Natural killer cell treated with Interleukin-12 subunit alpha and Interleukin-12 subunit beta and Interleukin-15 and Interleukin-18, amount 100 ng/mL, for 72 hours (primary cell): ENCODE data around the gene RMDN2. TPM values are rescaled to one million over a fixed set of nuclear protein-coding genes. Genes with fewer than 3 reads are reported as not detected.

Experiments used
- ATAC-seq, 2 donors: fragments of 150-1000 bp; cut with Tn5 transposase in 1 of 2; sonication (Bioruptor Pico), chemical (Tn5 transposase) in 1 of 2; 2 replicates each; pipeline ENCODE4 v1.10.0; 2021
- DNase-seq: peaks from one replicate; pipeline ENCODE4 v3.0.0; 2022; ENCODE audit warnings: low spot score
- H3K27ac Mint-ChIP-seq, 2 donors: 1 replicate in 1 of 2; 2 replicates in 1 of 2; pipeline ENCODE4 v1.8.0; 2022; ENCODE audit warnings: mixed read lengths in 2 of 2, mild to moderate bottlenecking in 1 of 2, moderate library complexity in 1 of 2
- H3K27me3 Mint-ChIP-seq, 2 donors: 1 replicate in 1 of 2; 2 replicates in 1 of 2; pipeline ENCODE4 v1.8.0; 2022; ENCODE audit warnings: mixed read lengths in 2 of 2
- H3K36me3 Mint-ChIP-seq: one replicate; pipeline ENCODE4 v1.8.0; 2022; ENCODE audit warnings: mixed read lengths
- H3K4me1 Mint-ChIP-seq, 2 donors: 1 replicate in 1 of 2; 2 replicates in 1 of 2; pipeline ENCODE4 v1.8.0; 2022; ENCODE audit warnings: low read depth in 2 of 2, mixed read lengths in 2 of 2, mild to moderate bottlenecking in 1 of 2
- H3K4me3 Mint-ChIP-seq: one replicate; pipeline ENCODE4 v1.8.0; 2022; ENCODE audit warnings: mixed read lengths
- H3K9me3 Mint-ChIP-seq: 2 replicates; pipeline ENCODE4 v1.8.0; 2022; ENCODE audit warnings: mixed read lengths
- total RNA-seq, 2 donors: library from RNA; stranded (reverse); gene quantifications; one replicate each; pipeline ENCODE4 v1.2.3, GENCODE V29; 2022

Gene RMDN2
- total RNA-seq, 2 donors from 2014 or later = 3.2 to 5.5 TPM

- ATAC-seq = no peak
- no peaks in the 10 kb centered on the region for H3K36me3 Mint-ChIP-seq
- no peak for DNase-seq
- peaks cover 4 to 6% of the 10 kb centered on the region in 2 donors for H3K27me3 Mint-ChIP-seq
- H3K27ac Mint-ChIP-seq = no peak overlapping the region
- no peaks in the 10 kb centered on the region for H3K9me3 Mint-ChIP-seq
- H3K4me1 Mint-ChIP-seq = peaks cover 10 to 14% of the 10 kb centered on the region in 2 donors
- H3K4me3 Mint-ChIP-seq = no peak overlapping the region
Measured at GRCh38 chr2:37973615-37974353, 48.7 kb downstream of the RMDN2 start.

- peak overlapping the region in 1 of 2 donors; percentile 67 for H3K27ac Mint-ChIP-seq
- ATAC-seq (peak; percentile 61 to 68), DNase-seq (no peak)
- peaks cover 0 to 4% of the 10 kb centered on the region in 2 donors for H3K27me3 Mint-ChIP-seq
- peak overlapping the region; percentile 61 for H3K4me3 Mint-ChIP-seq
- H3K9me3 Mint-ChIP-seq = no peaks in the 10 kb centered on the region
- no peaks in the 10 kb centered on the region for H3K36me3 Mint-ChIP-seq
- peaks cover 10% of the 10 kb centered on the region in 2 donors for H3K4me1 Mint-ChIP-seq
Measured at GRCh38 chr2:37975808-37976207, 50.7 kb downstream of the RMDN2 start.

GRCh38 chr2:37976411-37976810, 51.3 kb downstream of the RMDN2 start:
- no peaks in the 10 kb centered on the region for H3K9me3 Mint-ChIP-seq
- H3K36me3 Mint-ChIP-seq = no peaks in the 10 kb centered on the region
- H3K27me3 Mint-ChIP-seq = peaks cover 0 to 4% of the 10 kb centered on the region in 2 donors
- DNase-seq = no peak
- H3K27ac Mint-ChIP-seq = peak overlapping the region in 1 of 2 donors; percentile 67
- no peak for ATAC-seq
- peaks cover 10% of the 10 kb centered on the region in 2 donors for H3K4me1 Mint-ChIP-seq
- H3K4me3 Mint-ChIP-seq = peak overlapping the region; percentile 61

GRCh38 chr2:37982147-37982582, 57.1 kb downstream of the RMDN2 start:
- ATAC-seq (no peak), DNase-seq (peak; percentile 69)
- no peaks in the 10 kb centered on the region for H3K9me3 Mint-ChIP-seq
- no peak overlapping the region for H3K27ac Mint-ChIP-seq
- no peaks in the 10 kb centered on the region for H3K27me3 Mint-ChIP-seq
- H3K4me3 Mint-ChIP-seq = no peak overlapping the region
- H3K4me1 Mint-ChIP-seq = peaks cover 11 to 15% of the 10 kb centered on the region in 2 donors
- no peaks in the 10 kb centered on the region for H3K36me3 Mint-ChIP-seq

- Mint-ChIP-seq H3K9me3 (no peaks in the 10 kb centered on the region), H3K36me3 (no peaks in the 10 kb centered on the region), H3K27ac (no peak overlapping the region)
Measured at GRCh38 chr2:37982847-37983246, 57.8 kb downstream of the RMDN2 start.

GRCh38 chr2:37983719-37984118, 58.6 kb downstream of the RMDN2 start:
- Mint-ChIP-seq H3K27ac (no peak overlapping the region), H3K36me3 (no peaks in the 10 kb centered on the region), H3K9me3 (no peaks in the 10 kb centered on the region), H3K4me1 (peaks cover 11 to 15% of the 10 kb centered on the region in 2 donors), H3K4me3 (no peak overlapping the region), H3K27me3 (no peaks in the 10 kb centered on the region)
- no peak for DNase-seq
- no peak for ATAC-seq

More at GRCh38 chr2:37982847-37983246, 57.8 kb downstream of the RMDN2 start:
- H3K4me3 Mint-ChIP-seq = no peak overlapping the region
- ATAC-seq (no peak), DNase-seq (no peak)
- no peaks in the 10 kb centered on the region for H3K27me3 Mint-ChIP-seq
- H3K4me1 Mint-ChIP-seq = peaks cover 11 to 15% of the 10 kb centered on the region in 2 donors

GRCh38 chr2:37984176-37984575, 59.1 kb downstream of the RMDN2 start:
- H3K27me3 Mint-ChIP-seq = no peaks in the 10 kb centered on the region
- peaks cover 11 to 15% of the 10 kb centered on the region in 2 donors for H3K4me1 Mint-ChIP-seq
- H3K4me3 Mint-ChIP-seq = no peak overlapping the region
- ATAC-seq (no peak), DNase-seq (no peak)
- no peak overlapping the region for H3K27ac Mint-ChIP-seq
- H3K36me3 Mint-ChIP-seq = no peaks in the 10 kb centered on the region
- no peaks in the 10 kb centered on the region for H3K9me3 Mint-ChIP-seq

GRCh38 chr2:37984589-37984988, 59.5 kb downstream of the RMDN2 start:
- H3K4me1 Mint-ChIP-seq = peaks cover 11 to 15% of the 10 kb centered on the region in 2 donors
- no peaks in the 10 kb centered on the region for H3K36me3 Mint-ChIP-seq
- H3K27ac Mint-ChIP-seq = no peak overlapping the region
- no peak for DNase-seq
- no peaks in the 10 kb centered on the region for H3K9me3 Mint-ChIP-seq
- H3K27me3 Mint-ChIP-seq = no peaks in the 10 kb centered on the region
- ATAC-seq = no peak
- no peak overlapping the region for H3K4me3 Mint-ChIP-seq

GRCh38 chr2:37985333-37985732, 60.2 kb downstream of the RMDN2 start:
- ATAC-seq (peak; percentile 70 to 76), DNase-seq (no peak)
- no peaks in the 10 kb centered on the region for H3K36me3 Mint-ChIP-seq
- H3K4me1 Mint-ChIP-seq = peaks cover 11 to 15% of the 10 kb centered on the region in 2 donors
- no peak overlapping the region for H3K4me3 Mint-ChIP-seq
- H3K9me3 Mint-ChIP-seq = no peaks in the 10 kb centered on the region
- H3K27ac Mint-ChIP-seq = peak overlapping the region in 1 of 2 donors; percentile 15
- no peaks in the 10 kb centered on the region for H3K27me3 Mint-ChIP-seq

GRCh38 chr2:37987098-37987775, 62.1 kb downstream of the RMDN2 start:
- DNase-seq (no peak), ATAC-seq (no peak)
- Mint-ChIP-seq H3K4me1 (peaks cover 6 to 10% of the 10 kb centered on the region in 2 donors), H3K9me3 (no peaks in the 10 kb centered on the region), H3K4me3 (no peak overlapping the region), H3K27ac (no peak overlapping the region), H3K36me3 (no peaks in the 10 kb centered on the region), H3K27me3 (no peaks in the 10 kb centered on the region)

- no peak for ATAC-seq
- H3K4me3 Mint-ChIP-seq = no peak overlapping the region
- no peaks in the 10 kb centered on the region for H3K9me3 Mint-ChIP-seq
- no peaks in the 10 kb centered on the region for H3K4me1 Mint-ChIP-seq
- no peaks in the 10 kb centered on the region for H3K27me3 Mint-ChIP-seq
- H3K27ac Mint-ChIP-seq = no peak overlapping the region
- no peak for DNase-seq
- H3K36me3 Mint-ChIP-seq = no peaks in the 10 kb centered on the region
Measured at GRCh38 chr2:37992601-37993000, 67.5 kb downstream of the RMDN2 start.

- no peak overlapping the region for H3K27ac Mint-ChIP-seq
- no peaks in the 10 kb centered on the region for H3K27me3 Mint-ChIP-seq
- H3K4me1 Mint-ChIP-seq = no peaks in the 10 kb centered on the region
- DNase-seq (no peak), ATAC-seq (no peak)
- H3K9me3 Mint-ChIP-seq = no peaks in the 10 kb centered on the region
- no peak overlapping the region for H3K4me3 Mint-ChIP-seq
- no peaks in the 10 kb centered on the region for H3K36me3 Mint-ChIP-seq
Measured at GRCh38 chr2:37993143-37993542, 68.1 kb downstream of the RMDN2 start.

- ATAC-seq (no peak), DNase-seq (no peak)
- no peaks in the 10 kb centered on the region for H3K4me1 Mint-ChIP-seq
- H3K27ac Mint-ChIP-seq = no peak overlapping the region
- no peaks in the 10 kb centered on the region for H3K27me3 Mint-ChIP-seq
- no peak overlapping the region for H3K4me3 Mint-ChIP-seq
- peaks cover 3% of the 10 kb centered on the region for H3K9me3 Mint-ChIP-seq
- H3K36me3 Mint-ChIP-seq = peaks cover 7% of the 10 kb centered on the region
Measured at GRCh38 chr2:37997629-37998028, 72.5 kb downstream of the RMDN2 start.

- no peak overlapping the region for H3K27ac Mint-ChIP-seq
- ATAC-seq = no peak
- no peak for DNase-seq
- no peak overlapping the region for H3K4me3 Mint-ChIP-seq
- no peaks in the 10 kb centered on the region for H3K27me3 Mint-ChIP-seq
- peaks cover 7% of the 10 kb centered on the region for H3K36me3 Mint-ChIP-seq
- no peaks in the 10 kb centered on the region for H3K4me1 Mint-ChIP-seq
- peaks cover 3% of the 10 kb centered on the region for H3K9me3 Mint-ChIP-seq
Measured at GRCh38 chr2:38000485-38001222, 75.6 kb downstream of the RMDN2 start.
